K562 (cell line): ENCODE data around the gene IFI16. TPM values are rescaled to one million over a fixed set of nuclear protein-coding genes. Genes with fewer than 3 reads are reported as not detected.

Source experiments
- ATAC-seq: fragments of 200-7000 bp; cut with Tn5 transposase; 3 replicates; pipeline ENCODE4 v1.9.1; 2020; ENCODE audit warnings: moderate library complexity
- BruUV-seq: library from RNA; stranded (reverse); fragments of 400-500 nt; replicated peaks from 2 replicates; lab custom pipeline; 2021; lab: Mats Ljungman, UMichigan
- CTCF ChIA-PET: fragments of 300-600 bp; formaldehyde crosslinking; extraction: SDS; loops from one replicate; lab custom pipeline; 2021; ENCODE audit warnings: low intra/inter-chr PET ratio; lab: Yijun Ruan, JAX
- POLR2A ChIA-PET: fragments of 300-600, 350-650 bp; sonication (Branson Sonifier 250); formaldehyde crosslinking; extraction: SDS; loops from one replicate; lab custom pipeline; 2021; ENCODE audit warnings: antibody characterized with exemption, inconsistent platforms; lab: Yijun Ruan, JAX
- DNase-seq, 4 experiments: peaks; one replicate each; pipeline versions ENCODE4 v3.0.0 to v3.0.0-alpha.2; 2011 to 2018; ENCODE audit warnings: low spot score in 3 of 4, mixed read lengths in 3 of 4; ENCODE audit errors: extremely low read depth in 1 of 4
- FAIRE-seq: peaks from 2 replicates; lab custom pipeline; 2011; peaks lifted over from hg19 to GRCh38; lab: Jason Lieb, UNC
- H2AFZ ChIP-seq: 2 replicates; pipeline ENCODE4 v1.6.0; 2011; ENCODE audit warnings: low read depth, low read length, control low read depth, inconsistent platforms
- H3K27ac ChIP-seq: fragments of 200-600 bp; 3 replicates; pipeline ENCODE4 v1.8.0; 2011; ENCODE audit warnings: low read depth, mild to moderate bottlenecking, control low read depth, inconsistent platforms, low read length, moderate library complexity, mixed read lengths; ENCODE audit errors: extremely low read depth
- H3K27me3 ChIP-seq, 2 experiments: fragments of 300-600 bp in 1 of 2; 2 replicates in 1 of 2; 3 replicates in 1 of 2; pipeline versions ENCODE4 v1.6.0 to v1.8.0; 2011; ENCODE audit warnings: inconsistent platforms in 2 of 2, low read length in 2 of 2, mild to moderate bottlenecking in 1 of 2, mixed read lengths in 1 of 2, moderate library complexity in 1 of 2; ENCODE audit not compliant: control insufficient read depth in 2 of 2, insufficient read depth in 2 of 2
- H3K36me3 ChIP-seq: fragments of 300-600 bp; 3 replicates; pipeline ENCODE4 v1.8.0; 2011; ENCODE audit warnings: mild to moderate bottlenecking, low read length, inconsistent platforms; ENCODE audit not compliant: control insufficient read depth, insufficient read depth
- H3K4me1 ChIP-seq, 2 experiments: fragments of 200-600 bp in 1 of 2; replicated peaks in 1 of 2; 2 replicates in 1 of 2; 3 replicates in 1 of 2; pipeline versions ENCODE4 v1.5.1 to v1.8.0; 2011; ENCODE audit warnings: inconsistent platforms in 2 of 2, low read length in 2 of 2, mild to moderate bottlenecking in 1 of 2, mixed read lengths in 1 of 2, moderate library complexity in 1 of 2; ENCODE audit not compliant: control insufficient read depth in 2 of 2, insufficient read depth in 2 of 2
- H3K4me2 ChIP-seq: 2 replicates; pipeline ENCODE4 v1.6.1; 2011; ENCODE audit warnings: low read length, control low read depth, inconsistent platforms, mixed read lengths; ENCODE audit not compliant: insufficient read depth
- H3K4me3 ChIP-seq: fragments of 200-600 bp; sonication (generic), shearing (Covaris generic); 2 replicates; pipeline ENCODE4 v1.5.1; 2016; ENCODE audit warnings: control low read depth, inconsistent platforms
- H3K79me2 ChIP-seq: fragments of 200-600 bp; 3 replicates; pipeline ENCODE4 v1.8.0; 2011; ENCODE audit warnings: low read length, inconsistent platforms; ENCODE audit not compliant: control insufficient read depth, insufficient read depth
- H3K9ac ChIP-seq, 2 experiments: 2 replicates each; pipeline versions ENCODE4 v1.6.0 to v1.6.1; 2011; ENCODE audit warnings: low read depth in 2 of 2, low read length in 2 of 2, control low read depth in 1 of 2, inconsistent platforms in 1 of 2, mild to moderate bottlenecking in 1 of 2, mixed read lengths in 1 of 2; ENCODE audit not compliant: insufficient read depth in 1 of 2
- H3K9me1 ChIP-seq: one replicate; pipeline ENCODE4 v1.6.0; 2011; ENCODE audit warnings: inconsistent platforms, mild to moderate bottlenecking, low read length, moderate library complexity; ENCODE audit not compliant: control insufficient read depth, insufficient read depth
- H3K9me3 ChIP-seq: replicated peaks from 2 replicates; pipeline ENCODE4 v1.5.1; 2011; ENCODE audit warnings: low read depth, low read length, inconsistent platforms; ENCODE audit not compliant: control insufficient read depth, insufficient read depth
- H4K20me1 ChIP-seq: replicated peaks from 2 replicates; pipeline ENCODE4 v1.6.1; 2011; ENCODE audit warnings: low read length, inconsistent platforms, mixed read lengths; ENCODE audit not compliant: control insufficient read depth, insufficient read depth
- EP300 ChIP-seq: IDR thresholded peaks from 2 replicates; pipeline ENCODE4 v1.6.1; 2012; ENCODE audit warnings: low read length, improper control_type of control experiment
- HNRNPUL1 ChIP-seq: fragments of 200-400 bp; formaldehyde crosslinking; IDR thresholded peaks from 2 replicates; pipeline ENCODE4 v1.6.1; 2017; ENCODE audit warnings: low read length
- POLR2AphosphoS2 ChIP-seq: IDR thresholded peaks from 2 replicates; pipeline ENCODE4 v1.6.1; 2012; ENCODE audit warnings: low read length, improper control_type of control experiment
- TEAD1 ChIP-seq, 2 experiments: fragments of 450-650 bp in 1 of 2; sonication (generic) in 1 of 2; formaldehyde crosslinking; IDR thresholded peaks; 2 replicates each; pipeline versions ENCODE4 v1.4.0 to v1.8.0; 2020 to 2022; ENCODE audit warnings: mild to moderate bottlenecking in 2 of 2, missing genetic modification reagents in 1 of 2
- WGBS: fragments of 100-300 bp; shearing (Covaris generic); methylation state at CpG from one replicate; pipeline ENCODE4 v1.1.6; 2016; ENCODE audit warnings: low coverage, mixed read lengths; ENCODE audit not compliant: insufficient coverage; ENCODE audit errors: missing lambda C conversion rate; 5-methylcytosine and 5-hydroxymethylcytosine counted together
- in situ Hi-C: fragments of 300-500 bp; cut with MboI; formaldehyde crosslinking; loops from 4 replicates; pipeline ENCODE4 v1.15.0; 2018; ENCODE audit warnings: inconsistent platforms, mixed read lengths
- intact Hi-C: fragments of 100-400 bp; cut with micrococcal nuclease; formaldehyde crosslinking; loops from 2 replicates; pipeline ENCODE4 v1.14.2; 2022
- polyA plus RNA-seq, 8 experiments: library from polyadenylated mRNA; depleted of rRNA in 4 of 8; stranded (reverse) in 5 of 8; unstranded in 3 of 8; fragments of >200 nt; fragmentation: Nextera tagmentation in 2 of 8; fragmentation: Illumina TruSeq in 1 of 8; extraction: Ambion mirVana in 2 of 8; extraction: Trizol in 1 of 8; gene quantifications; 2 replicates each; pipeline versions ENCODE4 v1.2.1 to v1.2.3, GENCODE V29; 2011 to 2014; ENCODE audit warnings: inconsistent platforms in 1 of 8, missing spikeins in 1 of 8
- total RNA-seq, 7 experiments: library from RNA; depleted of rRNA in 6 of 7; stranded (reverse); fragments of >200 nt in 6 of 7; fragmentation: Illumina TruSeq in 2 of 7; extraction: Trizol in 2 of 7; gene quantifications; 2 replicates each; pipeline versions ENCODE4 v1.2.1 to v1.2.3, GENCODE V29; 2011 to 2021; ENCODE audit warnings: low replicate concordance in 1 of 7
- TF ChIP-seq, protein P1 (sequence below): conservative IDR thresholded peaks from 2 replicates; pipeline ENCODE4 v1.6.1; 2011; ENCODE audit warnings: low read depth, mild to moderate bottlenecking, low read length; ENCODE audit not compliant: control insufficient read depth

Gene IFI16
- total and polyA plus RNA-seq, 9 of the 15 experiments (the other 6 are each of a cell fraction or from before 2014, with no cell fraction given) = 0.70 to 2.8 (median 1.6) TPM

- CTCF ChIA-PET = no interaction called here
- H3K27ac ChIP-seq = no peak overlapping the region
- TF ChIP-seq POLR2AphosphoS2 (no peak), HNRNPUL1 (no peak), EP300 (no peak), TEAD1 (CRISPR knock-in tag; IDR thresholded peaks at IDR 0.05) (no peak)
- TF ChIP-seq, protein P1, sequence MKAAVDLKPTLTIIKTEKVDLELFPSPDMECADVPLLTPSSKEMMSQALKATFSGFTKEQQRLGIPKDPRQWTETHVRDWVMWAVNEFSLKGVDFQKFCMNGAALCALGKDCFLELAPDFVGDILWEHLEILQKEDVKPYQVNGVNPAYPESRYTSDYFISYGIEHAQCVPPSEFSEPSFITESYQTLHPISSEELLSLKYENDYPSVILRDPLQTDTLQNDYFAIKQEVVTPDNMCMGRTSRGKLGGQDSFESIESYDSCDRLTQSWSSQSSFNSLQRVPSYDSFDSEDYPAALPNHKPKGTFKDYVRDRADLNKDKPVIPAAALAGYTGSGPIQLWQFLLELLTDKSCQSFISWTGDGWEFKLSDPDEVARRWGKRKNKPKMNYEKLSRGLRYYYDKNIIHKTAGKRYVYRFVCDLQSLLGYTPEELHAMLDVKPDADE = no peak
- TF ChIP-seq, all 486 proteins: peak for 0
- BruUV-seq = no TSS peak
- no peaks in the 10 kb centered on the region for H3K27me3 ChIP-seq
- DNase-seq = no peak
- intact Hi-C loops = no loop called here
- in situ Hi-C loops = no loop called here
- no peak overlapping the region for H2AFZ ChIP-seq
- H3K79me2 ChIP-seq = no peaks in the 10 kb centered on the region
- ATAC-seq = no peak
- no peak overlapping the region for H3K4me2 ChIP-seq
- WGBS = 6% methylated on average over 1 of the region's 1 CpG
- no peaks in the 10 kb centered on the region for H3K9me1 ChIP-seq
- H3K36me3 ChIP-seq = no peaks in the 10 kb centered on the region
- H4K20me1 ChIP-seq = no peaks in the 10 kb centered on the region
- FAIRE-seq = no peak
- H3K4me1 ChIP-seq = no peaks in the 10 kb centered on the region
- H3K9me3 ChIP-seq = no peaks in the 10 kb centered on the region
- no peak overlapping the region for H3K4me3 ChIP-seq
- POLR2A ChIA-PET = interaction anchor here (0.5 kb wide), 1 partner anchor 440 kb away, joined by 3 read pairs; no protein-coding TSS in a partner anchor
- no peak overlapping the region for H3K9ac ChIP-seq
Observed at GRCh38 chr1:158989424-158989823, 20.3 kb upstream of the IFI16 start.
